SHP77 (cell line): ENCODE measurements around the gene CFAP410.
"Not testable (repeated sequence)": the region's sequence is repeated elsewhere in the genome, so short reads cannot be mapped to it uniquely, and the experiment has no call there.

Experiments used
- DNase-seq, 2 experiments: peaks; one replicate each; lab custom pipeline; 2025; lab: John Stamatoyannopoulos, UW

CFAP410 gene

DNA sequence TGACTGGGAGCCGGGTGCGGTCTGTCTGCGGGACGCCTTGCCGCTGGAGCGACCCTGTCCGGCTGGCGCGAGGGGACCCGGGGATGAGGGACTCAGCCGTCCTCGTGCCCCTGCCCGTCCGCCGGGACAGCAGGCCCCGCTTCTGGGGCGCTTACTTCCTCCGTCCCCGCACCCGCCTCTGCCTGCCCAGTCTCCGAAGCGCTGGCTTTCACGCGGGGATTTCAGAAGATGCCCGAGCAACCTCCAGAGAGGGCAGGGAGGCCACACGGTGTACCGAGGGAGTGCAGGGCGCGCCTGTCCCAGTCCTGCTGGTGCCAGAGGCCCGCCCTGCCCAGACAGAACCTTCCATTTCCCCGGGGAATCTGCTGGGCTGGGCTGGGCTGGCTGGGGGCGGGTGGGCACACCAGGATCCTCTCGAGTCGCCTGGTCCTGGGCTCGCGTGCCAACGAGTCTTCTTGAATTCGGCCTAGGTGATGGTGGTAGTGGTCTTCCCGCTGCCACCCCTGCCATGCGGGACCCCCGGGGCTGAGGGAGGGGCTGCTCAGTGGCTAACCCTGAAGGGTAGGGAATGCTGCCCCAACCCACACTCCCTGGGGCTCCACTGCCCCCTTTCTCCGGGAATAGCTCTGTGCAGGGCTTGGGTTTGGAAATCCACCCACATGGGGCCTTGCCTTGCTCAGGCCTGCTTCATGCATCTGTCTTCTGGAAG, 11.7 kb upstream of the CFAP410 start:
- DNase-seq = no peak

DNA sequence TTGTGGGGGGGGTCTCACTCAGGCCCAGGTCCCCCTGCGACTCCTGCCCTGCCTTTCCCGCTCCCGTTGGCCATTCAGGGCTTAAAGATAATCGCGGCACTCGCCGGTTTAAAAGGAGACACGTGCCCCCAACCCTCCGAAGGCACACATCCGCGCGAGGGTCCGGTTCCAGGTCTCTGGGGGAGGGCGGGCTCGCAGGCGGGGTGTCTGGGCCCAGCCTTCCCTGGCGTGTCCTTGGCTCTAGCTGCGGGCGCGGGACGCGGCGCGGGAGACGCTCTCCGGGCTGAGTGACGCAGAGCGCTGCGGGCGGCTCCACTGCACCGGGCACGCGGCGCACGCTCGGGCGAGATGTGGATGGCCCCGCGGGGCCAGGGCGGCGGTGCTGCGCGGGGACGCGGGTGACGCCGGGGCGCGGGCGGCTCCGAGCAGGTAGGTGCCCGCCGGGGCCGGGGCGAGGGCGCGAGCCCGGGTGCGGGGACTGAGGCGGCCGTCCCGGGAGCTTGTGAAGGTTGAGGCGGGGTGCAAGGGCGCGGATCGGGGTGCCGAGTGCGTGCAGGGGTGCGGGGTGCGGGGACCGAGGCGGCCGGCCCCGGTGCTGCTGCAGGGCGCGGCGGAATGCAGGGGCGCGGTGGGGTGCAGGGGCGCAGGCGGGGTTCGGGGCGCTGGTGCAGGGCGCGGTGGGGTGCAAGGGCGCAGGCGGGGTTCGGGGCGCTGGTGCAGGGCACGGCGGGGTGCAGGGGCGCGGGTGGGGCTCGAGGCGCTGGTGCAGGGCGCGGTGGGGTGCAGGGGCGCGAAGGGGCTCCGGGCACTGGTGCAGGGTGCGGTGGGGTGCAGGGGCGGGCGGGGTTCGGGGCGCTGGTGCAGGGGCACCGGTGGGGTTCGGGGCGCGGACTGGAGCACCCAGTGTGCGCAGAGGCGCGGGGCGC, 10.9 kb upstream of the CFAP410 start:
- DNase-seq = no peak

DNA sequence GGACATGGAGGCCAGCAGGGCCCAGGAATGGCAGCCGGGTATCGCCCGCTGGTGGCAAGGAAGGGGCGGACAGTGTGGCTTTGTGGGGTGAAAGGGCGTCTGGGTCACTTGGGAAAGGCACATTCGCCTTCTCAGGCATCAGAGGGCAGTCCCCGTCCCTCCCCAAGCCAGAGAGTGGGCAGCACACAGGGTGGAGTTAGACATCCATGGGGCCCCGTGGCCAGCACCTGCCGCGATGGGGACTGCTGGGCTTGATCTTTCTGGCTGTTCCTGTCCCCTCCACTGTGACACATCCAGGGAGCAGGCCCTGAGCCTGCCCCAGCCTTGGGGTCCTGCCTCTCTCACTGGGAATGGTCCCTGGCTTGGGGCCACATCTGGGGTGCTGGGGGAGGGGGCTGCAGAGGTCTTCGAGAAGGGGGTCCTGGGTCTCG, 10.2 kb upstream of the CFAP410 start:
- DNase-seq = no peak

DNA sequence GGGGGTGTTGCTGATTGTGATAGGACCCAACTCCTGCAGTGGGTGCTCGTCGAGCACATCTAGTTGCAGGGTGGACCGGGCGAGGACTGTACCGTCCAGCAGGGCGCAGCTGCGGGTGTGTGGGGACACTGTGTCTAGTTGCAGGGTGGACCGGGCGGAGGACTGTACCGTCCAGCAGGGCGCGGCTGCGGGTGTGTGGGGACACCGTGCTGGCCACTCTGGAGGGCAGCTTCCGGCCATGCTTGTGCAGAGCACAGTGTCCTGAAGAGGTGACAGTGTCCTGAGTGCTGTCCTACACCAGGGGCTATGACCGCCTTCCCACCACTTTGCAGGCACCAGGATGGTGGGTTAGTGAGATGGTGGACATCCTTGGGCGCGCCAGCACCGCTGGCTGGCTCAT, 9.7 kb upstream of the CFAP410 start:
- no peak for DNase-seq

DNA sequence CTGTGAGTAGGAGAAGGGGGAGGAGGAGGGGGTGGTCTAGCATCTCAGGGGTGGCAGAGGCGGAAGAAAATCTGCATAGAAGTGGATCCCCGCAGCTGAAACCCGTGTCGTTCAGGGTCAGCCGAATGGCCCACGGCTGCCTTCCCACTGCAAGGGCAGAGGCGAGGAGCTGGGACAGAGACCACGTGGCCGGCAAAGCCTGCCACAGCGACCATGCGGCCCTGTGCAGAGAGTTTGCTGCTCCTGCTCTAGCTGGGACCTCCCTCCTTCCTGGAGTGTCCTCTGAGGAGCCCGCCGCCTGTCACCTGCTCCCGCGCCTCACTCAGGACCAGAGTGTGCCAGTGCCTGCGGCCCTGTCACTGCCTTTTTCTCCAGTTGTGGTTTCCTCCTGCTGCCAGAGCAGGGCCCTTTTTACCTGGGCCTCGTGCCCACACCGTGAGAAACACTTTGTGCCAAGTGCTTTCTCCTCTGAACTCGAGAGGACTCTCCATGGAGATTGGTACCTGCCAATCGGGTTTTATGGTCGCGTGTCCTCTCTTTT, 8.8 kb upstream of the CFAP410 start:
- DNase-seq = peak in 1 of 2 experiments; percentile 53

DNA sequence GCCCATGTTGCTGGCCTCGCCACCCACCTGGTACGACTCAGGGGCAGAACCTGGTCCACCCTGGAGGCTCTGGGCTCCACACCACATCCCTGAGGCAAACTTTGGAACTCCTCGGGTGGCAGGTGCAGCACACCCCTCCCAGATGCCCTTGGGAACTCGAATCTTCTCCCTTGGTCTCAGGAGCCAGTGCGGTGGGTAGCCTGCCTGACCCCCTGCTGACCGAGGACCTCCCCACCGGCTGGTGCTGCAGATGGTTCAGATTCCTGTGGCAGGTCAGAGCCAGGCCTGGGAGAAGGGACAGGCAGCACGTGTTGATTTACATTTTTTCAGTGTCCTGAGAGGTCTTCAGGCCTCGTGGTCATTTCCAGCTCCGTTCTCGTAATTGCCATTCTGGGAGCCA, 6.3 kb upstream of the CFAP410 start:
- no peak for DNase-seq

DNA sequence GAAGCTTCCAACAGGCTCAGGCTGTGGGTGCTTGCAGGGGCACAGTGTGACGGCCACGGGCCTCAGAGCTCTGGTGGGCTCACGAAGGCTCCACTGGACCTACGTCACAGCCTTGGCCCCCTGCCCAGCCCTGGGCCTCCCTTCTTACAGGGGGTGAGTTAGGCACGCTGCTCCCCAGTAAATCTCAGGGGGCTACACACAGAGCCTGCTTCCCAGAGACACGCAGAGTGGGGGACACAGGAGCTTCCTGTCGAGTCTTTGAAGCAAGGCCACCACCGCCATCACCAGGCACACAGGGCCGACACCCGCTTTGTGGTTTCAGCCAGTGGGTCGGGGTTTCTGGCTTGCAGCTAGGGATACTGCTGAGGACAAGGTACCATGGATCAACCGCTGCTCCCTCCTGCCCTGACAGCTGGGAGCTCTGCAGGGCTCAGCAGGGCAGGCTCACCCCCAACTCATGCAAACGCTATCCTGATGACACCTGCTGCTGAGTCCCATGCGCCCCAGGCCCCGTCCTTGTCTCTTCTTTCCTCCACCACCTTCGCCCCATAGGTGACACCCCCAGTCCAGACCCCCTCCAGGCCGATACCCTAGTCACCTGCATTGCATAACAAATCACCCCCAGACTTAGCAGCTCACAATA, 5.5 kb upstream of the CFAP410 start:
- DNase-seq = no peak

DNA sequence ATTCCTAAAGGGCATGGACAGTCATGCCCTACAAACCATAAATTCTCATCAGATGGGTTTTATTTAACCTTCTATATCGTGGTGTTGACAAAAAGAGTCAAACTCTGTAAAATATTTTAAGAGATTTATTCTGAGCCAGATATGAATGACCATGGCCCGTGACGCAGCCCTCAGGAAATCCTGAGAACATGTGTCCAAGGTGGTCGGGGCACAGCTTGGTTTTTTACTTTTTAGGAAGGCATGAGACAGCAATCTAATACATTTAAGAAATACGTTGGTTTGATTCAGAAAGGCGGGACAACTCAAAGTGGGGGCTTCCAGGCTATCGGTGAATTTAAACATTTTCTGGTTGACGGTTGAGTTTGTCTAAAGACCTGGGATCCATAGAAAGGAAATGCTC, 3.8 kb upstream of the CFAP410 start:
- DNase-seq = not testable (repeated sequence)

DNA sequence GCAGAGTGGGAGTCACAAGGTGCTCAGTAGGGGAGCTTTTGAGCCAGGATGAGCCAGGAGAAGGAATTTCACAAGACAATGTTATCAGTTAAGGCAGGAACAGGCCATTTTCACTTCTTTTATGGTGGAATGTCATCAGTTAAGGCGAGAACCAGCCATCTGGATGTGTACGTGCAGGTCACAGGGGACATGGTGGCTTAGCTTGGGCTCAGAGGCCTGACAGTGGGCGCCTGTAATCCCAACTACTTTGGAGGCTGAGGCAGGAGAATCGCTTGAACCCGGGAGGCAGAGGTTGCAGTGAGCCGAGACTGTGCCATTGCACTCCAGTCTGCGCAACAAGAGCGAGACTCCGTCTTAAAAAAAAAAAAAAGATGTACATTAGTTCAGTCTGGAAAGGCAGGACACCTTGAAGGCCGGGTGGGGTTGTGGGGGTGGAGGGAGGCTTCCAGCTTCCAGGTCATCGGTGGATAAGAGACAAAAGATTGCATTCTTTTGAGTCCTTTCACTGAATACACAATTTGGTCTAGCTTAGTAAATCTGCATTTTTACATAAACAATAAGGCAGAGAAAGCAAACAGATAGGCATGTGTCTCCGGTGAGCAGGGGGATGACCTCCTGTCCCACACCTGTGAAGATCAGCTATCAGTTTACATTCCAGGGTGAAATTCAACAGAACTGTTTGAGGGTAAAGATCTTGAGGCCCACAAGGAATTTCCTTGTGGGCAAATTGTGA, 2.7 kb upstream of the CFAP410 start:
- not testable (repeated sequence) for DNase-seq

DNA sequence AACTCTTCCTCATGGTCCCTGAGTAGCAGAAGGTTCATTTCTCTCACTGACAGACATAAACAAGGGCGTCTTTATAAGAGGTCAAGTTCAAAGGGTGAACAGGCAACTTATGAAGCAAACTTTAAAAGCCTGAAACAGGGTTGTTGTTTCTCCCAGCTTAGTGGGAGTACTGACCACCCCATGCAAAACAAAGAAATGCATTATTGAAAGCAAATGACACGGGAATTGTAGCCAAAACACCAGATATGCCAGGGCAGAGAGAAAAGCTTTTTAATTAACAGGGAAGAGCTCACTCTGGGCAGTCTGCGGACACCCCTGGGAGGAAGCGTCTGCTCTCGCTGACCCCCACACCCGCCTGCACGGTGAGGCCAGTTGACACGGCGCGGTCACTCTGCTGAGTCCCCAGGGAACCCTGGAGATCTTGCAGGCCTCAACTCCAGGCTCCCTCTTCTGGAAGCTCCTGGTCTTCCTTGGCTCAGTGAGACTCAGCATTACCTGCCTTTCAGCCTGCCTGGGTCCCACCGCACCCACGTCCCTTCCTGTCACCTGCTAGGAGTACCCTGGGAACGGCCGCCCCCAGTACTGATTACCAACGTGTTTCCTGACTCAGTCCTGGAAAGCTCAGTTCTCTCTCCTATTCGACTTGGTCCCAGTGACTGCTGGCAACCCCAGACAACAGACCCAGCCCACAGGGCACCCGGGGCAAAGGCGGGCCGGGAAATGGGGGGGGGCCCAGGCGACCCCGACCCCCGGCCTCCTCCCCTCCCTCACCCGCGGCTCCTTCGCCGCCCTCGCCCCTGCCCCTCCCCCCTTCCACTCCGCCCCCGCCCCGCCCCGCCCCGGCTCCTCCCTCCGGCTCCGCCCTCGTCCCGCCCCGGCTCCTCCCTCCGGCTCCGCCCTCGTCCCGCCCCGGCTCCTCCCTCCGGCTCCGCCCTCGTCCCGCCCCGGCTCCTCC, 972 bp downstream of the CFAP410 start:
- DNase-seq = peak in 1 of 2 experiments; percentile 50

DNA sequence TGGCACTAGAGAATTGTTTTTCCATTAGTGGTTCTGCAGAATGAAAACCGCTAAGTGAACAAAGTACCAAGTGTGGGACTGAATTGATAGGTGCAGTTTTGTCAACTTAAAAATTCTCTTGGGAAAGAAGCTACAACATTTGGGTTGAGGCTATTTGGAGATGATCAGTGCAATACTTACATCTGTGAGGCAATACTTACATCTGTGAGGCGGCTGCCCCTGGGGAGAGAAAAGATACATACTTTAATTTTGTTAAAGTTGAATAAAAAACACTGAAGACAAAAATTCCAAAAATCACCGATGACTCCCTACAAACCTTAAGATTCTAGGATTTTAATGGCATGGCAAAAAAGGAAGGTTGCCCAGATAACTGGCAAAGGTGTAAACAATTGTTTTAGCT, 1.7 kb downstream of the CFAP410 start:
- no peak for DNase-seq

DNA sequence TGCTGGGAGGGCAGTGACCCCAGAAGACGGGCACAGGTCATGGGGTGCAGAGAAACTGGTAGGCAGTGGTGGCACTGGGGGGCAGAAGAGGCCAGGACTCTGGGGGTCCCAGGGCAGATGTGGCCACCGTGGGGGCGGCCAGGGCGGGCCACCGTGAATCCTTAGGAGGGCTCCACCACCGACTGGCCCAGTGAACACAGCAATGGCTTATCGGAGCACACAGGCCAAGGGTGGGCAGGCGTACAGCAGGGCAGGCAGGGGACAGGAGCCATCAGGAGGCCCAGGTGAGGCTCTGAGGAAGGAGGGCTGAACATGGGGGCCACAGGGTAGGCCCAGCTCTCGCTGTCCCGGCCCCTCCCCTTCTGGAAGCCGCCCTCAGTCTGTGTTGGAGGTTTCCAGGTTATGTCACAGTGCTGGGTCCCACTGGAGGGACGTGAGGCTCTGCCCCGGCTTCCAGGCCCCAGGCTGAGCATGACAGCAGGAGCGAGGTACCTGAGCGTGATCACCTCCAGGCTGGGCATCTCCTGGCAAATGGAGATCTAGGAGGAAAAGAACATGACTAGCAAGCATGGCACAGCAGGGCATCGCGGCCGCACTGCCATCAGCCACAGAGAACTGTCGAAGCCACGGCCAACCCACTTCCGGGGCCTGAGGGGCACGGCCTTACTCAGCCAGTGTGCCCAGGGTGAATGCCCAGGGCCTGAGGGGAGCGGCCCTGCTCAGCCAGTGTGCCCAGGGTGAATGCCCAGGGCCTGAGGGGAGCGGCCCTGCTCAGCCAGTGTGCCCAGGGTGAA, 3.7 kb downstream of the CFAP410 start:
- DNase-seq = no peak

DNA sequence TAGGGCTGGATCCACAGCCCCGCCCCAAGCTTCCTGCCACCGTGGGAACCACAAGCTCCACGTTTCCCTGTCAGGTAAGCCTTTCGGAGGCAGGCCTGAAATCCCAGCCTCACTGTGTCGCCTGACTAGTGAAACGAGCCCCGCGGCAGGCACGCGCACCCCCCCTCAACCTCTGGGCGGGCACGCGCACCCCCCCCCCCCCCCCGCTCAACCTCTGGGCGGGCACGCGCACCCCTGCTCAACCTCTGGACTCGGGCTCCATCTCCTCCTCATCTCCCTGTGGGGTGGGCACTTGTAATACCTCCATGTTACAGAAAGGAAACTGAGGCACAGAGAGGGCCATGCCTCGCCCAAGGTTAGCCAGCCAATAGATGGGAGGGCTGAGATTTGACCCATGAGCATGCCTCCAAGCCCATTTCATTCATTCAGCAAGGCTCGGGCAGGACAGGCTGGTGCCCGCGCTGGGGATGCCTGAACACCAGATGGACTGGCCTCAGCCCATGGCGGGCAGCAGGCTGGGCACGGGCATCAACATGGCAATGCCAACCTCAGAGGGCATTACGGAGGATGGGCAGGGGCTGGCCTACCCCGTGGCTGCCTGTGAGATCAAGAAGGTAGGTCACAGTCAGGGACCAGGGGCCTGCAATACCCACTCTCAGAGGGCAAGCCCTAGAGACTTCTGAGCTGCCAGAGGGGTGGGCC, 4.7 kb downstream of the CFAP410 start:
- DNase-seq = no peak

DNA sequence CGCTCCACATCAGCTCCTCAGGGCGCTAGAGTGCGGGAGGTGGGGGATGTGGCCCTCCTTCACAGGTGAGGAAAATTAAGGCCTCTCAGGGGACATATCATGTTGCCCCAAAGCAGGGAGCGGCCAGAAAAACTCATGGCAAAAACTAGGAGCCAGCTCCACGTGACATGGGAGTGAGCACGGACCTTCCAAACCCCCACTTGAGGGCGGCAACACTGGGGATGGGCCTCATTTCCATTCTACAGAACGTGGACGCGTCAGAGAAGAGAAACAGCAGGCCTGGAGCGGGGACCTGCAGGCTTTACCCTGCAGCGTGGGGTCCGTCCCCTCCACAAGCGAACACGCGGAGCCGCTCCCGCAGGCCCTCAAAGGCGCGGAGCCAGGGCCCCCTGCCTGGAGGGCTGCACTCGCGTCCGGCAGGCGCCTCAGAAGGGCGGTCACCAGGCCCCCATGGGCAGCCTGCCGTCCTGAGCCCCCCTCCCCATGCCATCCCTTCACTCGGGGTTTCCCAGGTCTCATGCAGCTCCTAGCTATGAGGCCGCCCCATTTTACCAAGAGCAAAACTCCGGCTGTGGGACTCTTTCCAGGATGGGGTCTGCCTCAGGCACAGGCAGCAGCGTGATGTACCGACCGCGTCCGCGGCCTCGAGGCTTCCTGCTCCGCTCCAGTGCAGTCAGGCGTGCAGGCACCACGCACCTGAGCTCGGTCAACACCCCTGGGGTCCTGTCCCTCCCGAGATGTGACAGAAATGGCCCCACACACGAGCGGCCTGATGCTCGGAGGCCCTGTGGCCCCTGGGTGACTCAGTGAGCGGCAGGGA, 5.5 kb downstream of the CFAP410 start:
- no peak for DNase-seq

DNA sequence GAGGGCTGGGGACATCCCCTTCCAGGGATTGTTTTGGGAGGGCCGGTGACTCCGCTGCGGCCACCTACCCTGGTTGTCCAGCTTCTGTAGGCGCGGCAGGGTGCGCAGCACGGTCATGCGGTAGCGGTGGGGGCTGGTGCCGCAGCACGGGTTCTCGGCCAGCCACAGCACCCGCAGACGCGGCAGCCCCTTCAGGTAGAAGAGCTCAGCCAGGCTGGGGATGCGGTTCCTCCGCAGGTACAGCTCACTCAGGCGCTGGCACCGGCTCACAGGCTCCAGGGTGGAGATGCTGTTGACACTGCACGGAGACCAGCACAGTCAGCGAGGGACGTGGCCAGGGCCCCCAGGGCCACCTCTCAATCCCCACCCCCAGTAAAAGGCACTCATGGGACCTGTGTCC, 6.2 kb downstream of the CFAP410 start:
- no peak for DNase-seq

DNA sequence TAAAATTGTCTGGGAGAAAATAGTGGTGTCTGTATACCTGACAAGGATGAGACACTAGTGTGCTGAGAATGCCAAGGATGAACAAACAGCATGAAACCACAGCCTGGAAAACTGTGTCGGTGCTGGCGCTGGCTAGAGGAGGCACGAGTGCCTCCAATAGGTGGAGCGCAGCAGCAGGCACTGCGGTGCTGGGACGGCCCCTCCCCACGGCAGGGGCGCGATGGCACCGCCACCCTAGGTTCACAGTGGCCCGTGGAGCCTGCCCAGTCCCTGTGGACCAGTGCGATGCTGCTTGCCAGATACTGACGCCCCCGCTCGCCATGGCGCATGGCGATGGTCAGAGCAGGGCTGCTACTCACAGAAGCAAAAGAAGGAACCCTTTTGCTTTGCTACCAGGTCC, 6.8 kb downstream of the CFAP410 start:
- DNase-seq = no peak

DNA sequence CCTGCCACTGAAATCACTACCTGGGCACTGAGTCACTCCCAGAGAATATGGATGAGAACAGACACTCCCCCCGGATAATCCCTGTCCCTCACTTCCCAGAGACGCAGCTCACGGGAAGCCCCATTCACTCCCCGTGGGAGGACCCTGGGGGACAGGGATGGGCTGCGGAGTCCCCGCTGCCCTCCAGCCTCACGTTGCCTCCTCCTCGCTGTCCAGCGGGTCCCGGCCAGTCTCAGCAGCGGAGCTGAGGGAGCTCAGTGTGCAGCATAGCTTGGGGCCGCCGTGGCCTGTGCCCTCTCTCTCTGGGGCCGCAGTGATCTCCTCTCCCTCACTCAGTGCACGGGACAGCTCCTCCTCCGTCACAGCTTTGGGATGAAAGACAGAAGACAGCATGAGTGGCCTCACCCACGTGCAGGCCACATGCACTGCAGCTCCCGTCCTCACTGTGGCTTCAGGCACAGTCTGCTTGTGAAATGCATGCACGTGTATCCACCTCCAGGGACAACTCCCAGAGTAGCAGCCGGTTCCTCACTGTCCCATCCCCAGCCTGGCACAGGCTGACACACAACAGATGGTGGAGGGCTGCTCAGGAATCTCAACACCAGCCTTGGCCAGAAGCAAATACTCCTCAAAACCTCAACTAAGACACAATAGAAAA, 7.4 kb downstream of the CFAP410 start:
- no peak for DNase-seq

DNA sequence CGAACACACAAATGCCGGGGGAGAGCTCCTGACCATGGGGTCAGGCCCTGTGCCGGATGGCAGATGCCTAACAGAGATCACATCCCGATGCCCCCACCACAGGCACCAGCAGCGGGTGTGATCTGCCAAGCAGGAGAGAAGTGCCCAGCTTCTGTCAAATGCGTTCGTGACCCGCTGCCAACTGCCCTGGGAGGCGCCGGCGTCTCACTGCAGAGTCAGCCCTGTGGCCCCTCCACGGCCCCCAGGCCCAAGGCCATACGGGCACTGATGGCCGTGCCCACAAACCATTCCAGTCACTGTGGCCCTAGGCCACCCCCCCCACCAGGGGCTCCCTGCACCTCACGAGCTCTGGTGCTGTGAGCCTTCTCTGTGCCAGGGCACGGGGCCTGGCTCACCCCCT, 8.0 kb downstream of the CFAP410 start:
- no peak for DNase-seq
